SJCRH30 (cell line): ENCODE measurements around the gene CYP27C1. TPM values are rescaled to one million over a fixed set of nuclear protein-coding genes. Genes with fewer than 3 reads are reported as not detected.

Experiments used
- DNase-seq, 2 experiments: peaks; one replicate each; pipeline ENCODE4 v3.0.0-alpha.2; 2015 to 2020
- H3K27ac ChIP-seq: fragments of 250-450 bp; sonication (Bioruptor Pico); 2 replicates; pipeline ENCODE4 v1.5.1; 2020; ENCODE audit warnings: mild to moderate bottlenecking, moderate library complexity
- H3K27me3 ChIP-seq: fragments of 250-450 bp; sonication (Bioruptor Pico); 2 replicates; pipeline ENCODE4 v1.5.1; 2020; ENCODE audit warnings: mild to moderate bottlenecking, moderate library complexity
- H3K36me3 ChIP-seq: fragments of 250-450 bp; sonication (Bioruptor Pico); 2 replicates; pipeline ENCODE4 v1.5.1; 2020; ENCODE audit warnings: mild to moderate bottlenecking, moderate library complexity
- H3K4me1 ChIP-seq: fragments of 250-450 bp; sonication (Bioruptor Pico); 2 replicates; pipeline ENCODE4 v1.5.1; 2020; ENCODE audit warnings: mild to moderate bottlenecking, moderate library complexity
- H3K4me3 ChIP-seq: fragments of 250-450 bp; sonication (Bioruptor Pico); 2 replicates; pipeline ENCODE4 v1.5.1; 2020; ENCODE audit warnings: mild to moderate bottlenecking, moderate library complexity
- H3K9me3 ChIP-seq: fragments of 250-450 bp; sonication (Bioruptor Pico); replicated peaks from 2 replicates; pipeline ENCODE4 v1.5.1; 2020; ENCODE audit warnings: mild to moderate bottlenecking, moderate library complexity
- total RNA-seq: library from RNA; depleted of rRNA; stranded (reverse); fragments of >200 nt; shearing (Covaris generic); gene quantifications from 2 replicates; pipeline ENCODE4 v1.2.3, GENCODE V29; 2014

The CYP27C1 gene
- total RNA-seq, 1 experiment from 2014 or later: 0.30 TPM

- no peaks in the 10 kb centered on the region for H3K36me3 ChIP-seq
- H3K4me1 ChIP-seq: peaks cover 28% of the 10 kb centered on the region
- no peak for DNase-seq
- no peak overlapping the region for H3K27ac ChIP-seq
- no peaks in the 10 kb centered on the region; the same call in 1 of the 2 replicates for H3K27me3 ChIP-seq
- no peaks in the 10 kb centered on the region for H3K9me3 ChIP-seq
- H3K4me3 ChIP-seq: no peak overlapping the region
Observed at GRCh38 chr2:127161176-127162136, 58.6 kb downstream of the CYP27C1 start.

- no peak for DNase-seq
- H3K4me3 ChIP-seq: no peak overlapping the region
Observed at GRCh38 chr2:127160676-127161075, 59.4 kb downstream of the CYP27C1 start.

GRCh38 chr2:127159543-127159942, 60.6 kb downstream of the CYP27C1 start:
- peaks cover 11% of the 10 kb centered on the region for H3K4me1 ChIP-seq
- no peaks in the 10 kb centered on the region; the same call in 1 of the 2 replicates for H3K27me3 ChIP-seq
- DNase-seq: no peak
- no peaks in the 10 kb centered on the region for H3K9me3 ChIP-seq
- H3K36me3 ChIP-seq: no peaks in the 10 kb centered on the region
- no peak overlapping the region for H3K27ac ChIP-seq
- no peak overlapping the region for H3K4me3 ChIP-seq

More at GRCh38 chr2:127160676-127161075, 59.4 kb downstream of the CYP27C1 start:
- Histone ChIP-seq H3K4me1 (peaks cover 22% of the 10 kb centered on the region), H3K27me3 (no peaks in the 10 kb centered on the region; the same call in 1 of the 2 replicates), H3K36me3 (no peaks in the 10 kb centered on the region), H3K27ac (no peak overlapping the region), H3K9me3 (no peaks in the 10 kb centered on the region)

- Histone ChIP-seq H3K27me3 (no peaks in the 10 kb centered on the region; the same call in 1 of the 2 replicates), H3K4me1 (peaks cover 8% of the 10 kb centered on the region), H3K4me3 (no peak overlapping the region), H3K27ac (no peak overlapping the region), H3K36me3 (no peaks in the 10 kb centered on the region), H3K9me3 (no peaks in the 10 kb centered on the region)
- DNase-seq: no peak
Observed at GRCh38 chr2:127158614-127159290, 61.3 kb downstream of the CYP27C1 start.

- H3K36me3 ChIP-seq: no peaks in the 10 kb centered on the region
- DNase-seq: peak; percentile 70 to 76
- no peak overlapping the region for H3K4me3 ChIP-seq
- H3K27ac ChIP-seq: no peak overlapping the region
- no peaks in the 10 kb centered on the region for H3K9me3 ChIP-seq
- H3K4me1 ChIP-seq: peaks cover 8% of the 10 kb centered on the region
- H3K27me3 ChIP-seq: no peaks in the 10 kb centered on the region; the same call in 1 of the 2 replicates
Observed at GRCh38 chr2:127157651-127158485, 62.2 kb downstream of the CYP27C1 start.

- Histone ChIP-seq H3K4me1 (peaks cover 8% of the 10 kb centered on the region), H3K27ac (no peak overlapping the region), H3K27me3 (no peaks in the 10 kb centered on the region; the same call in 1 of the 2 replicates), H3K4me3 (no peak overlapping the region), H3K36me3 (no peaks in the 10 kb centered on the region), H3K9me3 (no peaks in the 10 kb centered on the region)
- no peak for DNase-seq
Observed at GRCh38 chr2:127157114-127157513, 63.0 kb downstream of the CYP27C1 start.

- H3K27me3 ChIP-seq: no peaks in the 10 kb centered on the region; the same call in 1 of the 2 replicates
- H3K9me3 ChIP-seq: no peaks in the 10 kb centered on the region; the same call in 1 of the 2 replicates
- H3K4me3 ChIP-seq: no peak overlapping the region
- no peak for DNase-seq
- no peak overlapping the region for H3K27ac ChIP-seq
- peaks cover 8% of the 10 kb centered on the region for H3K4me1 ChIP-seq
- no peaks in the 10 kb centered on the region for H3K36me3 ChIP-seq
Observed at GRCh38 chr2:127155947-127156346, 64.2 kb downstream of the CYP27C1 start.

GRCh38 chr2:127155028-127155581, 65.0 kb downstream of the CYP27C1 start:
- H3K4me1 ChIP-seq: peaks cover 8% of the 10 kb centered on the region
- no peaks in the 10 kb centered on the region for H3K36me3 ChIP-seq
- H3K27me3 ChIP-seq: no peaks in the 10 kb centered on the region; the same call in 1 of the 2 replicates
- H3K27ac ChIP-seq: no peak overlapping the region
- no peaks in the 10 kb centered on the region; the same call in 1 of the 2 replicates for H3K9me3 ChIP-seq
- no peak overlapping the region for H3K4me3 ChIP-seq
- no peak for DNase-seq

- Histone ChIP-seq H3K9me3 (no peaks in the 10 kb centered on the region; the same call in 1 of the 2 replicates), H3K27ac (no peak overlapping the region), H3K4me1 (peaks cover 8% of the 10 kb centered on the region), H3K27me3 (no peaks in the 10 kb centered on the region; the same call in 1 of the 2 replicates), H3K4me3 (no peak overlapping the region), H3K36me3 (no peaks in the 10 kb centered on the region)
- DNase-seq: no peak
Observed at GRCh38 chr2:127154396-127154795, 65.7 kb downstream of the CYP27C1 start.

- H3K9me3 ChIP-seq: no peaks in the 10 kb centered on the region; the same call in 1 of the 2 replicates
- H3K27ac ChIP-seq: no peak overlapping the region
- no peak for DNase-seq
Observed at GRCh38 chr2:127153691-127154158, 66.4 kb downstream of the CYP27C1 start.

GRCh38 chr2:127150996-127151395, 69.1 kb downstream of the CYP27C1 start:
- H3K27ac ChIP-seq: no peak overlapping the region
- H3K4me1 ChIP-seq: peaks cover 5% of the 10 kb centered on the region; the same call in 1 of the 2 replicates
- no peaks in the 10 kb centered on the region; the same call in 1 of the 2 replicates for H3K9me3 ChIP-seq
- no peaks in the 10 kb centered on the region for H3K36me3 ChIP-seq
- H3K27me3 ChIP-seq: no peaks in the 10 kb centered on the region
- DNase-seq: no peak
- no peak overlapping the region for H3K4me3 ChIP-seq

More at GRCh38 chr2:127153691-127154158, 66.4 kb downstream of the CYP27C1 start:
- Histone ChIP-seq H3K27me3 (no peaks in the 10 kb centered on the region), H3K4me1 (peaks cover 8% of the 10 kb centered on the region), H3K36me3 (no peaks in the 10 kb centered on the region), H3K4me3 (no peak overlapping the region)

GRCh38 chr2:127149384-127149783, 70.7 kb downstream of the CYP27C1 start:
- peaks cover 5% of the 10 kb centered on the region; the same call in 1 of the 2 replicates for H3K4me1 ChIP-seq
- no peaks in the 10 kb centered on the region for H3K27me3 ChIP-seq
- no peak overlapping the region for H3K4me3 ChIP-seq
- no peak for DNase-seq
- no peaks in the 10 kb centered on the region; the same call in 1 of the 2 replicates for H3K9me3 ChIP-seq
- no peaks in the 10 kb centered on the region for H3K36me3 ChIP-seq
- no peak overlapping the region for H3K27ac ChIP-seq

GRCh38 chr2:127146820-127147502, 73.1 kb downstream of the CYP27C1 start:
- no peak overlapping the region for H3K27ac ChIP-seq

More at GRCh38 chr2:127146820-127147502, 73.1 kb downstream of the CYP27C1 start:
- DNase-seq: peak; percentile 29 to 54
- no peaks in the 10 kb centered on the region for H3K36me3 ChIP-seq
- H3K4me1 ChIP-seq: peaks cover 5% of the 10 kb centered on the region; the same call in 1 of the 2 replicates
- H3K4me3 ChIP-seq: peak overlapping the region; percentile 1; the same call in 1 of the 2 replicates
- H3K9me3 ChIP-seq: no peaks in the 10 kb centered on the region; the same call in 1 of the 2 replicates
- H3K27me3 ChIP-seq: no peaks in the 10 kb centered on the region
